RWPE1 (cell line): Measurements from ENCODE around the gene GLT8D2.

Source experiments
- CTCF ChIA-PET: fragments of 350-600 bp; sonication (Branson Sonifier 250); formaldehyde crosslinking; extraction: SDS; loops from one replicate; lab custom pipeline; 2021; lab: Yijun Ruan, JAX
- POLR2A ChIA-PET: fragments of 400-600 bp; formaldehyde crosslinking; extraction: SDS; loops from one replicate; lab custom pipeline; 2020; ENCODE audit warnings: antibody characterized with exemption; ENCODE audit not compliant: low non-redundant PET; lab: Yijun Ruan, JAX
- DNase-seq: peaks from one replicate; pipeline ENCODE4 v3.0.0; 2012; ENCODE audit warnings: low spot score
- H3K27ac ChIP-seq: fragments of 450-650 bp; 2 replicates; pipeline ENCODE4 v1.5.1; 2017
- CTCF ChIP-seq: fragments of 450-650 bp; conservative IDR thresholded peaks from 2 replicates; pipeline ENCODE4 v1.5.1; 2017; ENCODE audit warnings: low read depth, mild to moderate bottlenecking

Gene GLT8D2

GRCh38 chr12:103964805-103965204 lies 85.2 kb downstream of the GLT8D2 start:
- no peak for TF ChIP-seq CTCF
- ChIA-PET CTCF (no interaction called here), POLR2A (interaction anchor here (1.3 kb wide), 1 partner anchor 35 kb away, joined by 3 read pairs; the partner anchor contains the start of gene HSP90B1)
- no peak overlapping the region for H3K27ac ChIP-seq
- no peak for DNase-seq

GRCh38 chr12:103962493-103962892 lies 87.5 kb downstream of the GLT8D2 start:
- ChIA-PET CTCF (no interaction called here), POLR2A (no interaction called here)
- no peak overlapping the region for H3K27ac ChIP-seq
- no peak for DNase-seq
- TF ChIP-seq CTCF = no peak

- TF ChIP-seq CTCF = no peak
- ChIA-PET CTCF (interaction anchor here (0.6 kb wide), 1 partner anchor 19 kb away, joined by 4 read pairs; no protein-coding TSS in a partner anchor), POLR2A (no interaction called here)
- H3K27ac ChIP-seq = no peak overlapping the region
- DNase-seq = no peak
These were observed 89.3 kb downstream of the GLT8D2 start for GRCh38 chr12:103960616-103961227.

GRCh38 chr12:103958621-103959020 lies 91.4 kb downstream of the GLT8D2 start:
- POLR2A ChIA-PET = no interaction called here
- no peak for DNase-seq
- CTCF ChIA-PET = interaction anchor here (0.6 kb wide), 1 partner anchor 95 kb away, joined by 3 read pairs; no protein-coding TSS in a partner anchor
- TF ChIP-seq CTCF = no peak
- no peak overlapping the region for H3K27ac ChIP-seq

GRCh38 chr12:103957865-103958388 lies 92.1 kb downstream of the GLT8D2 start:
- ChIA-PET POLR2A (no interaction called here), CTCF (no interaction called here)
- TF ChIP-seq CTCF = no peak
- no peak for DNase-seq
- peak overlapping the region; percentile 95 for H3K27ac ChIP-seq

- peak; percentile 36 for DNase-seq
- POLR2A ChIA-PET = interaction anchor here (0.6 to 1.4 kb wide), 3 partner anchors 9 to 1152 kb away, joined by 3 to 9 read pairs (median 4); partner anchors contain the start of gene TDG
- TF ChIP-seq CTCF = no peak
- peak overlapping the region; percentile 95 for H3K27ac ChIP-seq
- CTCF ChIA-PET = interaction anchor here (0.6 to 1.6 kb wide), 2 partner anchors 10 to 153 kb away, joined by 4 read pairs; no protein-coding TSS in a partner anchor
These were observed 93.4 kb downstream of the GLT8D2 start for GRCh38 chr12:103956509-103957027.
